Upper lobe of left lung (tissue), 4 donors: ENCODE results near the gene VDR.

Experiments
- CTCF ChIP-seq, 6 experiments: fragments of 450-650 bp in 4 of 6; fragments of 200-600 bp in 2 of 6; sonication (generic) in 2 of 6; IDR thresholded peaks; one replicate each; pipeline ENCODE4 v1.5.1; 2016 to 2019; ENCODE audit warnings: antibody characterized with exemption in 6 of 6
- EP300 ChIP-seq, 4 donors: sonication (generic); formaldehyde crosslinking; IDR thresholded peaks; one replicate each; pipeline ENCODE4 v1.5.1; 2017; ENCODE audit warnings: antibody characterized with exemption in 4 of 4, control low read depth in 2 of 4
- POLR2AphosphoS5 ChIP-seq, 2 donors: sonication (generic); formaldehyde crosslinking; IDR thresholded peaks; one replicate each; pipeline ENCODE4 v1.5.1; 2017; ENCODE audit warnings: antibody characterized with exemption in 2 of 2

GRCh38 chr12:47863467-47863866 lies 41.3 kb downstream of the VDR start:
- TF ChIP-seq POLR2AphosphoS5 (IDR thresholded peaks at IDR 0.05), result no peak
- TF ChIP-seq CTCF (IDR thresholded peaks at IDR 0.05), result no peak
- TF ChIP-seq EP300 (IDR thresholded peaks at IDR 0.05), result no peak
